Astrocyte (in vitro differentiated cells and primary cell): ENCODE measurements around the gene GRK2.

Source experiments
- CTCF ChIP-seq: IDR thresholded peaks from 2 replicates; pipeline ENCODE4 v1.5.1; 2011; ENCODE audit warnings: low read depth, mild to moderate bottlenecking, inconsistent platforms, low read length, moderate library complexity; ENCODE audit not compliant: insufficient read depth
- EZH2 ChIP-seq: IDR thresholded peaks from 2 replicates; pipeline ENCODE4 v1.6.1; 2012; ENCODE audit warnings: mild to moderate bottlenecking, low read length, inconsistent platforms; ENCODE audit not compliant: insufficient read depth

- no peak for TF ChIP-seq CTCF
- no peak for TF ChIP-seq EZH2
Observed at GRCh38 chr11:67273260-67273990, 7.2 kb downstream of the GRK2 start.
